SK-N-SH treated with all-trans-retinoic acid at 6 μM for 48 hours (cell line): ENCODE data around the gene TARBP1.

ENCODE experiments used
- ESRRG ChIP-seq: fragments of 250-450 bp; sonication (Bioruptor Pico); IDR thresholded peaks from 2 replicates; pipeline ENCODE4 v1.6.1; 2021; ENCODE audit warnings: mild to moderate bottlenecking
- PATZ1 ChIP-seq: fragments of 250-450 bp; sonication (Bioruptor Pico); IDR thresholded peaks from 2 replicates; pipeline ENCODE4 v1.8.0; 2020; ENCODE audit warnings: mild to moderate bottlenecking, moderate library complexity, borderline replicate concordance
- SNAI2 ChIP-seq: fragments of 250-450 bp; sonication (Bioruptor Pico); IDR thresholded peaks from 2 replicates; pipeline ENCODE4 v1.5.0; 2020; ENCODE audit warnings: mild to moderate bottlenecking, moderate library complexity
- TSHZ2 ChIP-seq: fragments of 250-450 bp; sonication (Bioruptor Pico); IDR thresholded peaks from 2 replicates; pipeline ENCODE4 v1.5.0; 2020; ENCODE audit warnings: mild to moderate bottlenecking, moderate library complexity
- ZFP3 ChIP-seq: fragments of 250-450 bp; sonication (Bioruptor Pico); IDR thresholded peaks from 2 replicates; pipeline ENCODE4 v1.5.0; 2020; ENCODE audit warnings: mild to moderate bottlenecking, moderate library complexity
- ZFP30 ChIP-seq: fragments of 450-650 bp; formaldehyde crosslinking; IDR thresholded peaks from 2 replicates; pipeline ENCODE4 v1.5.0; 2022; ENCODE audit warnings: mild to moderate bottlenecking, moderate library complexity
- ZNF565 ChIP-seq: fragments of 450-650 bp; formaldehyde crosslinking; conservative IDR thresholded peaks from 2 replicates; pipeline ENCODE4 v1.5.0; 2020; ENCODE audit warnings: low read depth, mild to moderate bottlenecking, moderate library complexity
- ZNF70 ChIP-seq: fragments of 450-650 bp; formaldehyde crosslinking; IDR thresholded peaks from 2 replicates; pipeline ENCODE4 v1.5.0; 2020; ENCODE audit warnings: mild to moderate bottlenecking, moderate library complexity

GRCh38 chr1:234402939-234403338 is 76.0 kb downstream of the TARBP1 start:
- TF ChIP-seq SNAI2 (CRISPR knock-in tag), result no peak
- no peak for TF ChIP-seq ZNF565 (CRISPR knock-in tag)
- no peak for TF ChIP-seq ZFP3 (CRISPR knock-in tag)
- TF ChIP-seq ZFP30 (CRISPR knock-in tag), result no peak
- no peak for TF ChIP-seq TSHZ2 (CRISPR knock-in tag)
- TF ChIP-seq PATZ1, result no peak
- no peak for TF ChIP-seq ESRRG (CRISPR knock-in tag)
- no peak for TF ChIP-seq ZNF70 (CRISPR knock-in tag)
